Liver (tissue), 9 donors: ENCODE measurements around the gene RILP. TPM values are rescaled to one million over a fixed set of nuclear protein-coding genes. Genes with fewer than 3 reads are reported as not detected.

ENCODE experiments used
- DNase-seq: peaks from one replicate; pipeline ENCODE4 v3.0.0-alpha.2; 2017; ENCODE audit warnings: low spot score
- H3K27ac ChIP-seq, 2 donors: one replicate each; pipeline ENCODE4 v1.7.0; 2013; ENCODE audit warnings: inconsistent platforms in 2 of 2, low read length in 2 of 2, control low read depth in 1 of 2, low read depth in 1 of 2, mild to moderate bottlenecking in 1 of 2
- H3K27me3 ChIP-seq, 4 donors: one replicate each; pipeline versions ENCODE4 v1.6.1 to v1.7.0; 2013; ENCODE audit warnings: low read length in 3 of 4, inconsistent platforms in 1 of 4, mild to moderate bottlenecking in 1 of 4, moderate library complexity in 1 of 4; ENCODE audit not compliant: control insufficient read depth in 4 of 4, insufficient read depth in 4 of 4
- H3K36me3 ChIP-seq, 4 donors: one replicate each; pipeline versions ENCODE4 v1.6.1 to v1.7.0; 2013; ENCODE audit warnings: low read length in 3 of 4, mild to moderate bottlenecking in 3 of 4, low read depth in 1 of 4, moderate library complexity in 1 of 4; ENCODE audit not compliant: control insufficient read depth in 4 of 4, insufficient read depth in 3 of 4
- H3K4me1 ChIP-seq, 4 donors: one replicate each; pipeline versions ENCODE4 v1.6.1 to v1.7.0; 2013; ENCODE audit warnings: low read length in 3 of 4, mild to moderate bottlenecking in 3 of 4, moderate library complexity in 1 of 4; ENCODE audit not compliant: control insufficient read depth in 4 of 4, insufficient read depth in 4 of 4
- H3K4me3 ChIP-seq, 3 donors: one replicate each; pipeline versions ENCODE4 v1.6.1 to v1.7.0; 2013; ENCODE audit warnings: low read length in 3 of 3, control low read depth in 1 of 3, low read depth in 1 of 3, mild to moderate bottlenecking in 1 of 3
- H3K9ac ChIP-seq, 2 donors: one replicate each; pipeline ENCODE4 v1.7.0; 2013; ENCODE audit warnings: low read length in 2 of 2, mild to moderate bottlenecking in 2 of 2, moderate library complexity in 2 of 2, control low read depth in 1 of 2, low read depth in 1 of 2
- H3K9me3 ChIP-seq, 4 donors: one replicate each; pipeline versions ENCODE4 v1.6.1 to v1.7.0; 2013; ENCODE audit warnings: low read length in 3 of 4; ENCODE audit not compliant: control insufficient read depth in 4 of 4
- EGR1 ChIP-seq, 2 donors: IDR thresholded peaks; 2 replicates each; pipeline ENCODE4 v1.6.1; 2016 to 2018; ENCODE audit warnings: antibody characterized with exemption in 2 of 2, low read depth in 2 of 2
- FOXA2 ChIP-seq: IDR thresholded peaks from 2 replicates; pipeline ENCODE4 v1.6.1; 2016; ENCODE audit warnings: antibody characterized with exemption
- HNF4A ChIP-seq, 2 donors: conservative IDR thresholded peaks; 2 replicates each; pipeline ENCODE4 v1.6.1; 2016; ENCODE audit warnings: antibody characterized with exemption in 2 of 2, mild to moderate bottlenecking in 2 of 2
- HNF4G ChIP-seq: IDR thresholded peaks from 2 replicates; pipeline ENCODE4 v1.6.1; 2016; ENCODE audit warnings: antibody characterized with exemption
- JUND ChIP-seq, 2 donors: IDR thresholded peaks; 2 replicates each; pipeline ENCODE4 v1.6.1; 2016; ENCODE audit warnings: antibody characterized with exemption in 2 of 2
- RAD21 ChIP-seq, 2 donors: IDR thresholded peaks; 2 replicates each; pipeline ENCODE4 v1.6.1; 2016; ENCODE audit warnings: antibody characterized with exemption in 2 of 2, mild to moderate bottlenecking in 2 of 2
- RXRA ChIP-seq, 2 donors: IDR thresholded peaks; 2 replicates each; pipeline ENCODE4 v1.6.1; 2017 to 2018; ENCODE audit warnings: antibody characterized with exemption in 2 of 2, mild to moderate bottlenecking in 1 of 2
- SP1 ChIP-seq: IDR thresholded peaks from 2 replicates; pipeline ENCODE4 v1.6.1; 2018; ENCODE audit warnings: antibody characterized with exemption, mild to moderate bottlenecking
- TAF1 ChIP-seq: conservative IDR thresholded peaks from 2 replicates; pipeline ENCODE4 v1.6.1; 2016; ENCODE audit warnings: antibody characterized with exemption, mild to moderate bottlenecking
- WGBS: extraction: QIAGEN DNeasy Blood & Tissue Kit; methylation state at CpG from one replicate; pipeline ENCODE4 v1.1.7; 2013; 5-methylcytosine and 5-hydroxymethylcytosine counted together
- polyA plus RNA-seq, 2 donors: library from polyadenylated mRNA; stranded (reverse) in 1 of 2; unstranded in 1 of 2; fragments of 200-250 nt in 1 of 2; fragments of >200 nt in 1 of 2; fragmentation: Nextera tagmentation in 1 of 2; extraction: Ambion mirVana in 1 of 2; gene quantifications; one replicate each; pipeline versions ENCODE4 v1.2.1 to v1.2.3, GENCODE V29; 2013 to 2015
- total RNA-seq, 2 donors: library from RNA; depleted of rRNA; stranded (reverse); fragments of >200 nt; gene quantifications; one replicate each; pipeline ENCODE4 v1.2.3, GENCODE V29; 2014
- TF ChIP-seq, protein P1 (sequence below): IDR thresholded peaks from 2 replicates; pipeline ENCODE4 v1.6.1; 2016; ENCODE audit warnings: antibody characterized with exemption
- TF ChIP-seq, protein P2 (sequence below): IDR thresholded peaks from 2 replicates; pipeline ENCODE4 v1.6.1; 2016; ENCODE audit warnings: antibody characterized with exemption
- TF ChIP-seq, protein P3 (sequence below): fragments of 150-350 bp; IDR thresholded peaks from 2 replicates; pipeline ENCODE4 v1.5.1; 2017; ENCODE audit warnings: improper control_type of control experiment, low read depth, low read length; ENCODE audit not compliant: missing input control
- donor health status: healthy.
- donor health status: healthy.
- donor health status: healthy.
- donor health status: healthy.
- donor health status: healthy.

The RILP gene
- total and polyA plus RNA-seq, 4 donors = 7.9 to 47.4 (median 22.5) TPM

DNA sequence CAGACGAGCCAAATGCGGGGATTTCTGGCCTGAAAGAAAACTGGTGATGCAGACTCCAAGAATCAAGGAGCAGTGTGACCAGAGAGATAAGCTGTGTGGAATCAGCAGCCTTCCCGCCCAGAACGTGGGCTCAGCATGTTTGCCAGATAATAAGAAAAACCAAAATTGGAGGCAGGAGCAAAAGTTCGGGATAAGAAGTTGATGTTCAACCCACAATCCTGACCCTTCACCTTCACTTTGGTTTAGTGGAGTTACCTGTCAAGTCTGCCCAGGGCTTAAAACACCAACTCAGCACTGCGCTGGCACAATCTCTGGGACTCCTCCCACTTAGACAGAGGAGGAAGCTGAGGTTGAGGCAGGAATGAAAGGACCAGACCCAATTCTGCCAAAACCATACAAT lies 24.1 kb downstream of the RILP start:
- DNase-seq = no peak
- H3K27me3 ChIP-seq = no peaks in the 10 kb centered on the region
- H3K4me3 ChIP-seq = no peak overlapping the region
- 76% methylated on average over 6 of the region's 6 CpGs for WGBS
- no peaks in the 10 kb centered on the region for H3K9me3 ChIP-seq
- H3K36me3 ChIP-seq = no peaks in the 10 kb centered on the region
- H3K27ac ChIP-seq = no peak overlapping the region
- H3K4me1 ChIP-seq = peaks cover 9 to 32% (median 23%) of the 10 kb centered on the region in 4 donors
- H3K9ac ChIP-seq = no peak overlapping the region
- TF ChIP-seq, protein P1, sequence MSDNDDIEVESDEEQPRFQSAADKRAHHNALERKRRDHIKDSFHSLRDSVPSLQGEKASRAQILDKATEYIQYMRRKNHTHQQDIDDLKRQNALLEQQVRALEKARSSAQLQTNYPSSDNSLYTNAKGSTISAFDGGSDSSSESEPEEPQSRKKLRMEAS = no peak
- no peak for TF ChIP-seq TAF1

DNA sequence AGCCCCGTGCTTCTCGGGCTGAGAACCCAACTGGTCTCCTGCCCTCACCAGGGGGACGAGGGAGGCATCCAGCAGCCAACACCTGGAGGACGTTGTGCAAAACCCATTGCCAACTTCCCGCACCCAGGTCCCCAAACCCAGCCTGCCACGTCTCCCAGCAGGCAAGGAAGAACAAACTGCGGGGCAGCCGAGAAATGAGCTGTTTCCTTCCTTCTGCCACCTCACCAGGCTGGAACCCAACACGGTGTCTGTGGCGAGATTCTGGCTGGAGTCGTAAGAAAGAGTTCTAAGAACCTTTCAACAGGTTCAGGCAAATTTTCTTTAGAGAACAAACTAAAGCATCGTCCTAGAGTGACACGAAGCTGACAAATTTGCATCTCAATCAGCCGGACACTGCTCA lies 24.6 kb downstream of the RILP start:
- no peak for DNase-seq
- Histone ChIP-seq H3K4me3 (no peak overlapping the region), H3K4me1 (peaks cover 9 to 30% (median 22%) of the 10 kb centered on the region in 4 donors), H3K27ac (no peak overlapping the region), H3K9ac (no peak overlapping the region), H3K27me3 (no peaks in the 10 kb centered on the region), H3K9me3 (no peaks in the 10 kb centered on the region), H3K36me3 (no peaks in the 10 kb centered on the region)
- TF ChIP-seq EGR1 (IDR thresholded peaks at IDR 0.05; ENCODE audit: low read depth in 2 of 2) = no peak
- TF ChIP-seq, protein P2, sequence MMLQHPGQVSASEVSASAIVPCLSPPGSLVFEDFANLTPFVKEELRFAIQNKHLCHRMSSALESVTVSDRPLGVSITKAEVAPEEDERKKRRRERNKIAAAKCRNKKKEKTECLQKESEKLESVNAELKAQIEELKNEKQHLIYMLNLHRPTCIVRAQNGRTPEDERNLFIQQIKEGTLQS = no peak
- no peak for TF ChIP-seq SP1
- TF ChIP-seq TAF1 = no peak
- TF ChIP-seq RXRA (IDR thresholded peaks at IDR 0.05) = no peak
- TF ChIP-seq, protein P1 = no peak
- TF ChIP-seq, protein P3, sequence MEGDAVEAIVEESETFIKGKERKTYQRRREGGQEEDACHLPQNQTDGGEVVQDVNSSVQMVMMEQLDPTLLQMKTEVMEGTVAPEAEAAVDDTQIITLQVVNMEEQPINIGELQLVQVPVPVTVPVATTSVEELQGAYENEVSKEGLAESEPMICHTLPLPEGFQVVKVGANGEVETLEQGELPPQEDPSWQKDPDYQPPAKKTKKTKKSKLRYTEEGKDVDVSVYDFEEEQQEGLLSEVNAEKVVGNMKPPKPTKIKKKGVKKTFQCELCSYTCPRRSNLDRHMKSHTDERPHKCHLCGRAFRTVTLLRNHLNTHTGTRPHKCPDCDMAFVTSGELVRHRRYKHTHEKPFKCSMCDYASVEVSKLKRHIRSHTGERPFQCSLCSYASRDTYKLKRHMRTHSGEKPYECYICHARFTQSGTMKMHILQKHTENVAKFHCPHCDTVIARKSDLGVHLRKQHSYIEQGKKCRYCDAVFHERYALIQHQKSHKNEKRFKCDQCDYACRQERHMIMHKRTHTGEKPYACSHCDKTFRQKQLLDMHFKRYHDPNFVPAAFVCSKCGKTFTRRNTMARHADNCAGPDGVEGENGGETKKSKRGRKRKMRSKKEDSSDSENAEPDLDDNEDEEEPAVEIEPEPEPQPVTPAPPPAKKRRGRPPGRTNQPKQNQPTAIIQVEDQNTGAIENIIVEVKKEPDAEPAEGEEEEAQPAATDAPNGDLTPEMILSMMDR = no peak
- WGBS = 84% methylated on average over 14 of the region's 14 CpGs

DNA sequence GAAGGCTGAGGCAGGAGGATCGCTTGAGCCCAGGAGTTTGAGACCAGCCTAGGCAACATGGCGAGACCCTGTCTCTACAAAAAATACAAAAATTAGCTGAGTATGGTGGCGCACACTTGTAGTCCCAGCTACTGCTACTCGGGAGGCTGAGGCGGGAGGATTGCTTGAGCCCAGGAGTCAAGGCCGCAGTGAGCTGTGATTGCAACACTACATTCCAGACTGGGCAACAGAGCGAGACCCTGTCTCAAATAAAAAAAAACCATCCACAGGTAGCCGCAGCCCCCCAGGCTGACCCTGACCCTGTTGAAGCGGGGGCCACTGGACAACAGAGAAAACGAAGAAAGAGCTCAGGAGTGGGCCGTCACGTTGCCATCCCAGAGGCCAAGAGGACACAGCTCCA lies 25.0 kb downstream of the RILP start:
- Histone ChIP-seq H3K36me3 (no peaks in the 10 kb centered on the region), H3K9me3 (no peaks in the 10 kb centered on the region), H3K4me3 (no peak overlapping the region), H3K27ac (no peak overlapping the region), H3K4me1 (peaks cover 7 to 26% (median 19%) of the 10 kb centered on the region in 4 donors), H3K9ac (no peak overlapping the region), H3K27me3 (no peaks in the 10 kb centered on the region)
- WGBS = 86% methylated on average over 12 of the region's 12 CpGs
- TF ChIP-seq HNF4G (no peak), JUND (IDR thresholded peaks at IDR 0.05) (no peak), FOXA2 (no peak), RAD21 (IDR thresholded peaks at IDR 0.05) (no peak), HNF4A (conservative IDR thresholded peaks at IDR 0.05) (no peak)
- TF ChIP-seq, protein P2 = no peak
- TF ChIP-seq, protein P3 = no peak
- DNase-seq = no peak
